Esophagus squamous epithelium (tissue), 5 donors: ENCODE data around the gene SCN4B. TPM values are rescaled to one million over a fixed set of nuclear protein-coding genes. Genes with fewer than 3 reads are reported as not detected.
A peak's percentile ranks its signal among the peaks of the same experiment; 100 is the strongest.

Experiments
- DNase-seq: peaks from one replicate; lab custom pipeline; 2025; lab: John Stamatoyannopoulos, UW
- H3K27ac ChIP-seq, 4 donors: fragments of 200-600 bp; sonication (generic); one replicate each; pipeline ENCODE4 v1.5.1; 2016 to 2019; ENCODE audit warnings: mild to moderate bottlenecking in 1 of 4
- H3K27me3 ChIP-seq, 4 donors: fragments of 200-600 bp; sonication (generic); 1 replicate in 3 of 4; 2 replicates in 1 of 4; pipeline versions ENCODE4 v1.5.1 to v1.6.0; 2017 to 2021; ENCODE audit warnings: antibody characterized with exemption in 1 of 4
- H3K36me3 ChIP-seq, 3 donors: fragments of 200-600 bp; sonication (generic); one replicate each; pipeline ENCODE4 v1.5.1; 2016 to 2019
- H3K4me1 ChIP-seq, 3 donors: fragments of 200-600 bp; sonication (generic); one replicate each; pipeline ENCODE4 v1.5.1; 2017 to 2019
- H3K4me3 ChIP-seq, 4 donors: fragments of 200-600 bp; sonication (generic); 1 replicate in 3 of 4; 2 replicates in 1 of 4; pipeline ENCODE4 v1.5.1; 2016 to 2019; ENCODE audit warnings: mild to moderate bottlenecking in 2 of 4, moderate library complexity in 1 of 4
- H3K9me3 ChIP-seq, 3 donors: fragments of 200-600 bp; sonication (generic); one replicate each; pipeline ENCODE4 v1.5.1; 2016 to 2019
- CTCF ChIP-seq, 6 experiments: fragments of 450-650 bp in 4 of 6; fragments of 200-600 bp in 2 of 6; sonication (generic) in 2 of 6; IDR thresholded peaks; one replicate each; pipeline ENCODE4 v1.5.1; 2016 to 2019; ENCODE audit warnings: antibody characterized with exemption in 6 of 6, mild to moderate bottlenecking in 4 of 6, moderate library complexity in 4 of 6
- POLR2A ChIP-seq, 4 donors: fragments of 450-650 bp; IDR thresholded peaks; one replicate each; pipeline ENCODE4 v1.6.1; 2017; ENCODE audit warnings: antibody characterized with exemption in 4 of 4, mild to moderate bottlenecking in 4 of 4, moderate library complexity in 3 of 4
- WGBS, 2 donors: methylation state at CpG; one replicate each; pipeline ENCODE4 v1.1.5; 2018; 5-methylcytosine and 5-hydroxymethylcytosine counted together
- intact Hi-C: fragments of 100-400 bp; cut with DNase I; formaldehyde crosslinking; loops from one replicate; pipeline ENCODE4 v1.15.0; 2022
- total RNA-seq, 4 donors: library from RNA; depleted of rRNA; stranded (reverse); fragments of >200 nt; gene quantifications; one replicate each; pipeline ENCODE4 v1.1.0, GENCODE V29; 2016
- donor health status: DM: yes; HTN: yes; CAD: no.

The SCN4B gene
- total RNA-seq, 4 donors from 2014 or later = 0.87 to 4.2 (median 1.3) TPM

DNA sequence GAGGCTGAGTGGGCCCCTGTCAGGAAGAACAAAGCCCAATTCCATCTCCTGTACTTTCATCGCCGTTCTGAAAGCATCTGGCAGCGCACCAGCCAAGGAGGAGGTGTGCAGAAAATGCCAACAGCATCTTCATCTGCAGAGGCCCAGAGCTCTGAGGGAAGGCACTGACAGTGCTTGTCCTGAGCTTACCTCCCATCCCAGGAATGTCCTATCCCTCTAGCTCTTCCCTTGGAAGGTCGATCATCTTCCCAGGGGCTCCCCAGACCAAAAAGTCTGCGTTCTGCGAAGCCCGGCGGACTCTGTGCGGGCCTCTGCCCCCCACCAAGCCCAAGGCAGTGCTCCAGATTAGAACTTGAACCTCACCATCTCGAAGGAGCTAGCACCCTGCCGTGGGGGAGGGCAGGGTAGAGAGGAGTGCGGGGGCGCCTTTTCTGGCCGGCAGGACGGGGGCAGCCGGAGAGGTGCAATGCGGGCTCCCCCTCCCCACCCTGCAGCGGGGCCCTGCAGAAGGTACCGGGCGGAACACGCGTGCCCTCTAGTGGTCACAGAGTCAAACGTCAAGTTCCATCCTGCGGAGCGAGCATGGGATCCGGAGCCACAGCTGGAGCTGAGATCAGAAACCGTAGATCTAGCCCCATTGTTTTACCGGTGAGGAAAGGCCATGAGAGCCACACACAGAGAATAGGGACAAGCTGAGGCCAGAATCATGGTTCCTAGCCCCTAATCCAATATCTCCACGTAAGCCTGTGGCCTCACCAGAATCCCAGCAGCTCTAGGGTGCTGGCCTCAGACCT is 18.8 kb upstream of the SCN4B start:
- peaks cover 0 to 49% (median 0%) of the 10 kb centered on the region in 4 donors for H3K27me3 ChIP-seq
- 11 to 14% methylated on average over 8 to 17 of the region's 29 CpGs for WGBS, 2 donors
- H3K4me3 ChIP-seq = peak overlapping the region in 1 of 4 donors; percentile 23

GRCh38 chr11:118170882-118171268 is 18.3 kb upstream of the SCN4B start:
- H3K4me3 ChIP-seq = no peak overlapping the region
- 29 to 64% methylated on average over 3 to 4 of the region's 8 CpGs for WGBS, 2 donors
- no peaks in the 10 kb centered on the region for H3K9me3 ChIP-seq
- intact Hi-C loops = no loop called here
- H3K36me3 ChIP-seq = no peaks in the 10 kb centered on the region
- no peak for TF ChIP-seq POLR2A (IDR thresholded peaks at IDR 0.05)
- TF ChIP-seq CTCF (IDR thresholded peaks at IDR 0.05) = no peak
- DNase-seq = no peak
- no peak overlapping the region for H3K27ac ChIP-seq
- H3K4me1 ChIP-seq = peaks cover 0 to 36% (median 13%) of the 10 kb centered on the region in 3 donors
- peaks cover 0 to 44% (median 0%) of the 10 kb centered on the region in 4 donors for H3K27me3 ChIP-seq

More for the DNA sequence above, 18.8 kb upstream of the SCN4B start:
- no peaks in the 10 kb centered on the region for H3K9me3 ChIP-seq
- DNase-seq = no peak
- peaks cover 0 to 36% (median 13%) of the 10 kb centered on the region in 3 donors for H3K4me1 ChIP-seq
- TF ChIP-seq CTCF (IDR thresholded peaks at IDR 0.05) (peak; percentile 53 to 91 (median 80)), POLR2A (IDR thresholded peaks at IDR 0.05) (no peak)
- no peaks in the 10 kb centered on the region for H3K36me3 ChIP-seq
- H3K27ac ChIP-seq = no peak overlapping the region
- intact Hi-C loops = no loop called here

DNA sequence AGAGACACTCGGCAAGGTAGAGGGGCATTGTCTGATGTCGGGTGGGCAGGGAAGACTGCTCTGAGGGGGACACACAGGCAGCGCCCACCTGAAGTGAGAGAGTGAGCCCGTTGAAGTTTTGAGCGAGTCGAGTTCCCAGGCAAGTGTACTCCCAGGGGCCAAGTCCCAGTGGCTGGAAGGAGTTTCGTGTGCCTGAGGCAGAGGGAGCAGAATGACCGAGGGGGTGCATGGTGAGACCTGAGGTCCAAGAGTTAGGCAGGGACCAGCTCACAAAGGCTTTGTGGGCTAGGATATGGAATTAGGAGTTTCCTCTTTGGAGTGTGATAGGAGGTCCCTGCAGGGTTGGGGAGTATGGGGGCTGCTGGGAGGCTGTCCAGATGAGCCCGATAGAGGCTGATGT is 17.6 kb upstream of the SCN4B start:
- H3K36me3 ChIP-seq = no peaks in the 10 kb centered on the region
- no peak overlapping the region for H3K27ac ChIP-seq
- TF ChIP-seq POLR2A (IDR thresholded peaks at IDR 0.05) (no peak), CTCF (IDR thresholded peaks at IDR 0.05) (no peak)
- no peak for DNase-seq
- peaks cover 0 to 44% (median 0%) of the 10 kb centered on the region in 4 donors for H3K27me3 ChIP-seq
- no peaks in the 10 kb centered on the region for H3K9me3 ChIP-seq
- intact Hi-C loops = no loop called here
- 73 to 80% methylated on average over 9 of the region's 9 CpGs for WGBS, 2 donors
- H3K4me3 ChIP-seq = no peak overlapping the region
- H3K4me1 ChIP-seq = peaks cover 0 to 31% (median 8%) of the 10 kb centered on the region in 3 donors

GRCh38 chr11:118169300-118170140 is 16.9 kb upstream of the SCN4B start:
- Histone ChIP-seq H3K36me3 (no peaks in the 10 kb centered on the region), H3K27ac (no peak overlapping the region), H3K27me3 (peaks cover 0 to 40% (median 0%) of the 10 kb centered on the region in 4 donors), H3K9me3 (no peaks in the 10 kb centered on the region), H3K4me3 (no peak overlapping the region), H3K4me1 (peaks cover 0 to 24% (median 4%) of the 10 kb centered on the region in 3 donors)
- TF ChIP-seq CTCF (IDR thresholded peaks at IDR 0.05) (no peak), POLR2A (IDR thresholded peaks at IDR 0.05) (no peak)
- DNase-seq = no peak
- intact Hi-C loops = no loop called here
- WGBS, 2 donors = 76 to 84% methylated on average over 2 to 3 of the region's 7 CpGs
